HepG2 (cell line): Measurements from ENCODE around the gene CUL5. TPM values are rescaled to one million over a fixed set of nuclear protein-coding genes. Genes with fewer than 3 reads are reported as not detected.
A peak's percentile ranks its signal among the peaks of the same experiment; 100 is the strongest.

Source experiments
- ARID4A ChIP-seq: sonication (generic); formaldehyde crosslinking; IDR thresholded peaks from 2 replicates; pipeline ENCODE4 v1.5.0; 2020; ENCODE audit warnings: mild to moderate bottlenecking, missing genetic modification reagents, borderline replicate concordance
- FOXM1 ChIP-seq: sonication (generic); formaldehyde crosslinking; IDR thresholded peaks from 2 replicates; pipeline ENCODE4 v1.5.0; 2020; ENCODE audit warnings: missing genetic modification reagents
- GZF1 ChIP-seq: sonication (generic); formaldehyde crosslinking; IDR thresholded peaks from 2 replicates; pipeline ENCODE4 v1.5.1; 2020; ENCODE audit warnings: mild to moderate bottlenecking, missing genetic modification reagents
- JUNB ChIP-seq: sonication (generic); formaldehyde crosslinking; IDR thresholded peaks from 2 replicates; pipeline ENCODE4 v1.8.0; 2022; ENCODE audit warnings: missing genetic modification reagents, mild to moderate bottlenecking, borderline replicate concordance
- MAFK ChIP-seq, 2 experiments: IDR thresholded peaks in 1 of 2; conservative IDR thresholded peaks in 1 of 2; 2 replicates each; pipeline ENCODE4 v1.6.1; 2011; ENCODE audit warnings: improper control_type of control experiment in 2 of 2, low read length in 2 of 2
- NONO ChIP-seq, 2 experiments: fragments of 450-650 bp in 1 of 2; sonication (generic) in 1 of 2; formaldehyde crosslinking in 1 of 2; IDR thresholded peaks in 1 of 2; conservative IDR thresholded peaks in 1 of 2; 2 replicates each; pipeline versions ENCODE4 v1.6.1 to v1.8.0; 2017 to 2022; ENCODE audit warnings: mild to moderate bottlenecking in 1 of 2, missing genetic modification reagents in 1 of 2, moderate library complexity in 1 of 2
- PHF21A ChIP-seq: sonication (generic); formaldehyde crosslinking; IDR thresholded peaks from 2 replicates; pipeline ENCODE4 v1.5.0; 2020; ENCODE audit warnings: mild to moderate bottlenecking, missing genetic modification reagents
- RARG ChIP-seq: sonication (generic); formaldehyde crosslinking; IDR thresholded peaks from 2 replicates; pipeline ENCODE4 v1.4.0; 2020; ENCODE audit warnings: low read depth, mild to moderate bottlenecking, missing genetic modification reagents
- SMYD3 ChIP-seq: sonication (generic); formaldehyde crosslinking; IDR thresholded peaks from 2 replicates; pipeline ENCODE4 v1.8.1; 2023; ENCODE audit warnings: mild to moderate bottlenecking, missing genetic modification reagents
- SP5 ChIP-seq: IDR thresholded peaks from 2 replicates; pipeline ENCODE4 v1.6.1; 2016; ENCODE audit warnings: low read depth, borderline replicate concordance
- ZFP41 ChIP-seq: sonication (generic); formaldehyde crosslinking; IDR thresholded peaks from 2 replicates; pipeline ENCODE4 v1.4.0; 2020; ENCODE audit warnings: mild to moderate bottlenecking, missing genetic modification reagents, borderline replicate concordance
- ZNF230 ChIP-seq: sonication (generic); formaldehyde crosslinking; IDR thresholded peaks from 2 replicates; pipeline ENCODE4 v1.4.0; 2020; ENCODE audit warnings: mild to moderate bottlenecking, missing genetic modification reagents
- ZNF24 ChIP-seq: fragments of 450-650 bp; IDR thresholded peaks from 2 replicates; pipeline ENCODE4 v1.6.1; 2017; ENCODE audit warnings: antibody characterized with exemption, mild to moderate bottlenecking
- ZNF350 ChIP-seq: sonication (generic); formaldehyde crosslinking; IDR thresholded peaks from 2 replicates; pipeline ENCODE4 v1.4.0; 2020; ENCODE audit warnings: mild to moderate bottlenecking, low read depth, missing genetic modification reagents, borderline replicate concordance
- ZNF562 ChIP-seq: sonication (generic); formaldehyde crosslinking; IDR thresholded peaks from 2 replicates; pipeline ENCODE4 v1.8.0; 2022; ENCODE audit warnings: missing genetic modification reagents, borderline replicate concordance
- ZNF777 ChIP-seq: sonication (generic); formaldehyde crosslinking; IDR thresholded peaks from 2 replicates; pipeline ENCODE4 v1.4.0; 2020; ENCODE audit warnings: missing genetic modification reagents
- polyA plus RNA-seq, 8 experiments: library from polyadenylated mRNA; depleted of rRNA in 3 of 8; stranded (reverse) in 7 of 8; unstranded in 1 of 8; fragments of >200 nt; fragmentation: Illumina TruSeq in 4 of 8; extraction: Trizol in 4 of 8; gene quantifications; 2 replicates each; pipeline versions ENCODE4 v1.2.1 to v1.2.3, GENCODE V29; 2011 to 2016; ENCODE audit warnings: low read depth in 4 of 8, missing spikeins in 1 of 8, mixed read lengths in 1 of 8; ENCODE audit not compliant: insufficient read depth in 1 of 8
- total RNA-seq, 5 experiments: library from RNA; depleted of rRNA; stranded (reverse); fragments of >200 nt; fragmentation: Illumina TruSeq; extraction: Trizol; gene quantifications; 2 replicates each; pipeline ENCODE4 v1.2.3, GENCODE V29; 2016; ENCODE audit warnings: low read depth in 1 of 5
- TF ChIP-seq, protein P1 (sequence below): sonication (generic); formaldehyde crosslinking; IDR thresholded peaks from 2 replicates; pipeline ENCODE4 v1.9.0; 2021; ENCODE audit warnings: missing genetic modification reagents, borderline replicate concordance
- TF ChIP-seq, protein P2 (sequence below): sonication (generic); formaldehyde crosslinking; IDR thresholded peaks from 2 replicates; pipeline ENCODE4 v1.8.0; 2022; ENCODE audit warnings: missing genetic modification reagents, mild to moderate bottlenecking, borderline replicate concordance
- TF ChIP-seq, protein P3 (sequence below): sonication (generic); formaldehyde crosslinking; conservative IDR thresholded peaks from 2 replicates; pipeline ENCODE4 v1.8.0; 2022; ENCODE audit warnings: low read depth, missing genetic modification reagents

Gene CUL5
- total and polyA plus RNA-seq, 2 of the 13 experiments (the other 11 are each of a cell fraction or from before 2014, with no cell fraction given): 7.0 to 24.7 TPM

DNA sequence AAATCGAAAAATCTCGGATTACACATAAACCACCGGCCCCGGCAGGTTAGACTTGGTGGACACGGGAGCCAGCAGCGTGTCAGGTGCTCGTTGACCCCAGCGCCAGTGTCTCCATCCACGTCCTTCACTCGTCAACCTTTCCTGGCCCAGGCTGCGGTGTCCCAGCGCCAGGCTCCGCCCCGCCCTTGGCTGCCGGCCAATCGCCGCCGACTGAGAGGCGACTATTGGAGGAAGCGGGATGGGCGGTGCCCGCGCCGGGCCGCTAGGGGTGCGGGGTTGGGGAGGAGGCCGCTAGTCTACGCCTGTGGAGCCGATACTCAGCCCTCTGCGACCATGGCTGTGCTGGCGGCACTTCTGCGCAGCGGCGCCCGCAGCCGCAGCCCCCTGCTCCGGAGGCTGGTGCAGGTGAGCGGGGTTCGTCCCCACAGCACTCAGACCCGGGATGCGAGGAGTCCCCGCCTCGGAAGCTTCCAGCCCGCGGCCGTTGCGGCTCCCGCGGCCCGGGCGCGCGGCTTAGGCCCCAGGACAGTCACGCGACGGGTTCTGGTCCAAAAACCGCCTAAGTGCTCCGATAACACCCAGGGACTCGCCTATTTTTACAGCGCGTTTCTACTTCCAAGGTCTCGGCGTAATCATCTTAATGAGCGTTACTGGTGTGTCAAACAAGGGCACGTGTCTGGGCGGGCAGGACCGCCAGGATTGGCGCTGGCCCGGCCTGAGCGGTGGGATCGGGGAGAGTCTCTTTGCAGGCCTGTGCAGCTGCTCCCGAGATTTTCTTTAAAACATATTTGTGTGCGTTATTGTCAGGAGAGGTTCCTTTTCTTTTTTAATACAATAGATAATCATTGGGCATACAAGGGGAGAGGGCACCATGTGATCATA, 112.8 kb downstream of the CUL5 start, which contains the start of gene ACAT1 (continued):
- TF ChIP-seq NONO (IDR thresholded peaks at IDR 0.05) (no peak), NONO (CRISPR knock-in tag; conservative IDR thresholded peaks at IDR 0.05) (peak; percentile 61), GZF1 (CRISPR knock-in tag) (no peak), ZNF562 (CRISPR knock-in tag) (no peak), RARG (CRISPR knock-in tag) (no peak), JUNB (CRISPR knock-in tag) (no peak), FOXM1 (CRISPR knock-in tag) (no peak), SP5 (peak; percentile 65), ZNF777 (CRISPR knock-in tag) (no peak), MAFK (conservative IDR thresholded peaks at IDR 0.05 in 1 of 2, IDR thresholded peaks at IDR 0.05 in 1 of 2; ENCODE audit: low read length in 2 of 2) (no peak), PHF21A (CRISPR knock-in tag) (peak; percentile 54), ZFP41 (CRISPR knock-in tag) (no peak), ZNF24 (no peak), SMYD3 (CRISPR knock-in tag) (no peak; the same call in 1 of the 2 replicates), ZNF230 (no peak), ARID4A (CRISPR knock-in tag) (peak; percentile 91), ZNF350 (CRISPR knock-in tag) (peak; percentile 41; the same call in 1 of the 2 replicates)
- TF ChIP-seq, protein P1, sequence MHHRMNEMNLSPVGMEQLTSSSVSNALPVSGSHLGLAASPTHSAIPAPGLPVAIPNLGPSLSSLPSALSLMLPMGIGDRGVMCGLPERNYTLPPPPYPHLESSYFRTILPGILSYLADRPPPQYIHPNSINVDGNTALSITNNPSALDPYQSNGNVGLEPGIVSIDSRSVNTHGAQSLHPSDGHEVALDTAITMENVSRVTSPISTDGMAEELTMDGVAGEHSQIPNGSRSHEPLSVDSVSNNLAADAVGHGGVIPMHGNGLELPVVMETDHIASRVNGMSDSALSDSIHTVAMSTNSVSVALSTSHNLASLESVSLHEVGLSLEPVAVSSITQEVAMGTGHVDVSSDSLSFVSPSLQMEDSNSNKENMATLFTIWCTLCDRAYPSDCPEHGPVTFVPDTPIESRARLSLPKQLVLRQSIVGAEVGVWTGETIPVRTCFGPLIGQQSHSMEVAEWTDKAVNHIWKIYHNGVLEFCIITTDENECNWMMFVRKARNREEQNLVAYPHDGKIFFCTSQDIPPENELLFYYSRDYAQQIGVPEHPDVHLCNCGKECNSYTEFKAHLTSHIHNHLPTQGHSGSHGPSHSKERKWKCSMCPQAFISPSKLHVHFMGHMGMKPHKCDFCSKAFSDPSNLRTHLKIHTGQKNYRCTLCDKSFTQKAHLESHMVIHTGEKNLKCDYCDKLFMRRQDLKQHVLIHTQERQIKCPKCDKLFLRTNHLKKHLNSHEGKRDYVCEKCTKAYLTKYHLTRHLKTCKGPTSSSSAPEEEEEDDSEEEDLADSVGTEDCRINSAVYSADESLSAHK (CRISPR knock-in tag): no peak
- TF ChIP-seq, protein P2, sequence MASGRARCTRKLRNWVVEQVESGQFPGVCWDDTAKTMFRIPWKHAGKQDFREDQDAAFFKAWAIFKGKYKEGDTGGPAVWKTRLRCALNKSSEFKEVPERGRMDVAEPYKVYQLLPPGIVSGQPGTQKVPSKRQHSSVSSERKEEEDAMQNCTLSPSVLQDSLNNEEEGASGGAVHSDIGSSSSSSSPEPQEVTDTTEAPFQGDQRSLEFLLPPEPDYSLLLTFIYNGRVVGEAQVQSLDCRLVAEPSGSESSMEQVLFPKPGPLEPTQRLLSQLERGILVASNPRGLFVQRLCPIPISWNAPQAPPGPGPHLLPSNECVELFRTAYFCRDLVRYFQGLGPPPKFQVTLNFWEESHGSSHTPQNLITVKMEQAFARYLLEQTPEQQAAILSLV: peak; percentile 88; the same call in 1 of the 2 replicates
- TF ChIP-seq, protein P3, sequence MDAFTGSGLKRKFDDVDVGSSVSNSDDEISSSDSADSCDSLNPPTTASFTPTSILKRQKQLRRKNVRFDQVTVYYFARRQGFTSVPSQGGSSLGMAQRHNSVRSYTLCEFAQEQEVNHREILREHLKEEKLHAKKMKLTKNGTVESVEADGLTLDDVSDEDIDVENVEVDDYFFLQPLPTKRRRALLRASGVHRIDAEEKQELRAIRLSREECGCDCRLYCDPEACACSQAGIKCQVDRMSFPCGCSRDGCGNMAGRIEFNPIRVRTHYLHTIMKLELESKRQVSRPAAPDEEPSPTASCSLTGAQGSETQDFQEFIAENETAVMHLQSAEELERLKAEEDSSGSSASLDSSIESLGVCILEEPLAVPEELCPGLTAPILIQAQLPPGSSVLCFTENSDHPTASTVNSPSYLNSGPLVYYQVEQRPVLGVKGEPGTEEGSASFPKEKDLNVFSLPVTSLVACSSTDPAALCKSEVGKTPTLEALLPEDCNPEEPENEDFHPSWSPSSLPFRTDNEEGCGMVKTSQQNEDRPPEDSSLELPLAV (CRISPR knock-in tag): no peak
